Right atrium auricular region (tissue), 2 donors: ENCODE results near the gene PEX14. TPM values are rescaled to one million over a fixed set of nuclear protein-coding genes. Genes with fewer than 3 reads are reported as not detected.
A peak's percentile ranks its signal among the peaks of the same experiment; 100 is the strongest.
"Not testable (repeated sequence)": the region's sequence is repeated elsewhere in the genome, so short reads cannot be mapped to it uniquely, and the experiment has no call there.

Source experiments
- DNase-seq: peaks from one replicate; pipeline ENCODE4 v3.0.0-alpha.2; 2019; ENCODE audit warnings: low spot score
- H3K27ac ChIP-seq, 2 donors: fragments of 200-600 bp; sonication (generic); 1 replicate in 1 of 2; 2 replicates in 1 of 2; pipeline ENCODE4 v1.5.1; 2016 to 2019
- H3K27me3 ChIP-seq, 2 donors: fragments of 200-600 bp; sonication (generic); one replicate each; pipeline versions ENCODE4 v1.5.1 to v1.6.0; 2017 to 2019
- H3K36me3 ChIP-seq: fragments of 200-600 bp; sonication (generic); one replicate; pipeline ENCODE4 v1.5.1; 2016
- H3K4me1 ChIP-seq, 2 donors: fragments of 200-600 bp; sonication (generic); one replicate each; pipeline versions ENCODE4 v1.5.1 to v1.6.0; 2017 to 2019
- H3K4me3 ChIP-seq, 2 donors: fragments of 200-600 bp; sonication (generic); 1 replicate in 1 of 2; 2 replicates in 1 of 2; pipeline ENCODE4 v1.5.1; 2017 to 2019; ENCODE audit warnings: mild to moderate bottlenecking in 1 of 2, moderate library complexity in 1 of 2
- H3K9me3 ChIP-seq, 2 donors: fragments of 200-600 bp; sonication (generic); one replicate each; pipeline ENCODE4 v1.5.1; 2019
- total RNA-seq, 2 donors: library from RNA; depleted of rRNA; stranded (reverse); fragments of >200 nt; gene quantifications; one replicate each; pipeline ENCODE4 v1.1.0, GENCODE V29; 2016
- TF ChIP-seq, protein P1 (sequence below), 2 donors: fragments of 200-600 bp; sonication (generic); IDR thresholded peaks; one replicate each; pipeline ENCODE4 v1.5.1; 2019; ENCODE audit warnings: antibody characterized with exemption in 2 of 2

PEX14 gene
- total RNA-seq, 2 donors from 2014 or later, result 13.7 to 14.5 TPM

DNA sequence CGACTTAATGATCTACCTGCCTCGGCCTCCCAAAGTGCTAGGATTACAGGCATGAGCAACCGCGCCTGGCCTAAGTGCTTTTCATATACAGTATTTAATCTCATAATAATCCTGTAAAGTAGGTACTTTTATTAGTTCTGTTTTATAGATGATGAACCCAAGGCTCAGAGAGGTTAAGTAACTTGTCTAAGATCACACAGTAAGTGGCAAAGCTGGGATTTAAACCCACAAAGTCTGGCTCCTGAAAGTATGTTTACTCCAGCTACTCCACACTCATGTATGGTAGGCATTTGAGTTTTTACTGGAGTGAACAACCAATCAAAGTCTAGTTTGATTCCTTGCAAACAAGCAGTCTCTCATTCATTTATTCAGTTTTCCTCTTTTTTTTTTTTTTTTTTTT is 4.7 kb upstream of the PEX14 start:
- DNase-seq, result no peak
- Histone ChIP-seq H3K36me3 (peaks cover 41% of the 10 kb centered on the region), H3K4me3 (no peak overlapping the region), H3K27ac (no peak overlapping the region), H3K9me3 (no peaks in the 10 kb centered on the region), H3K27me3 (no peaks in the 10 kb centered on the region), H3K4me1 (peaks cover 0 to 15% of the 10 kb centered on the region in 2 donors)
- TF ChIP-seq, protein P1, sequence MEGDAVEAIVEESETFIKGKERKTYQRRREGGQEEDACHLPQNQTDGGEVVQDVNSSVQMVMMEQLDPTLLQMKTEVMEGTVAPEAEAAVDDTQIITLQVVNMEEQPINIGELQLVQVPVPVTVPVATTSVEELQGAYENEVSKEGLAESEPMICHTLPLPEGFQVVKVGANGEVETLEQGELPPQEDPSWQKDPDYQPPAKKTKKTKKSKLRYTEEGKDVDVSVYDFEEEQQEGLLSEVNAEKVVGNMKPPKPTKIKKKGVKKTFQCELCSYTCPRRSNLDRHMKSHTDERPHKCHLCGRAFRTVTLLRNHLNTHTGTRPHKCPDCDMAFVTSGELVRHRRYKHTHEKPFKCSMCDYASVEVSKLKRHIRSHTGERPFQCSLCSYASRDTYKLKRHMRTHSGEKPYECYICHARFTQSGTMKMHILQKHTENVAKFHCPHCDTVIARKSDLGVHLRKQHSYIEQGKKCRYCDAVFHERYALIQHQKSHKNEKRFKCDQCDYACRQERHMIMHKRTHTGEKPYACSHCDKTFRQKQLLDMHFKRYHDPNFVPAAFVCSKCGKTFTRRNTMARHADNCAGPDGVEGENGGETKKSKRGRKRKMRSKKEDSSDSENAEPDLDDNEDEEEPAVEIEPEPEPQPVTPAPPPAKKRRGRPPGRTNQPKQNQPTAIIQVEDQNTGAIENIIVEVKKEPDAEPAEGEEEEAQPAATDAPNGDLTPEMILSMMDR (IDR thresholded peaks at IDR 0.05), result no peak

- TF ChIP-seq, protein P1 (IDR thresholded peaks at IDR 0.05), result no peak
- H3K4me3 ChIP-seq, result peak overlapping the region; percentile 69 to 83
- H3K9me3 ChIP-seq, result no peaks in the 10 kb centered on the region
- peaks cover 26% of the 10 kb centered on the region for H3K36me3 ChIP-seq
- H3K27me3 ChIP-seq, result no peaks in the 10 kb centered on the region
- H3K27ac ChIP-seq, result peak overlapping the region; percentile 64 to 76
- no peak for DNase-seq
- H3K4me1 ChIP-seq, result peaks cover 0 to 29% of the 10 kb centered on the region in 2 donors
These were observed 3.1 kb upstream of the PEX14 start for GRCh38 chr1:10471411-10472219.

- H3K9me3 ChIP-seq, result no peaks in the 10 kb centered on the region
- TF ChIP-seq, protein P1 (IDR thresholded peaks at IDR 0.05), result no peak
- peak within 1 kb of the TSS; percentile 64 to 76 for H3K27ac ChIP-seq
- no peaks in the 10 kb centered on the region for H3K27me3 ChIP-seq
- DNase-seq, result peak; percentile 96
- H3K4me1 ChIP-seq, result peaks cover 0 to 32% of the 10 kb centered on the region in 2 donors
- H3K36me3 ChIP-seq, result peaks cover 17% of the 10 kb centered on the region
- peak within 1 kb of the TSS; percentile 69 to 83 for H3K4me3 ChIP-seq
These were observed 2.3 kb upstream of the PEX14 start, which contains the start of gene DFFA for GRCh38 chr1:10472220-10473144. Gene DFFA, minus strand, starts transcription at chr1:10472529. Its CDS starts 71 bp downstream, at chr1:10472458.

- no peak overlapping the region for H3K27ac ChIP-seq
- no peaks in the 10 kb centered on the region for H3K9me3 ChIP-seq
- peaks cover 10% of the 10 kb centered on the region for H3K36me3 ChIP-seq
- H3K4me3 ChIP-seq, result peak overlapping the region in 1 of 2 donors; percentile 83
- H3K27me3 ChIP-seq, result no peaks in the 10 kb centered on the region
- no peak for DNase-seq
- H3K4me1 ChIP-seq, result peaks cover 0 to 32% of the 10 kb centered on the region in 2 donors
- TF ChIP-seq, protein P1 (IDR thresholded peaks at IDR 0.05), result no peak
These were observed 1.5 kb upstream of the PEX14 start for GRCh38 chr1:10473145-10473765.

DNA sequence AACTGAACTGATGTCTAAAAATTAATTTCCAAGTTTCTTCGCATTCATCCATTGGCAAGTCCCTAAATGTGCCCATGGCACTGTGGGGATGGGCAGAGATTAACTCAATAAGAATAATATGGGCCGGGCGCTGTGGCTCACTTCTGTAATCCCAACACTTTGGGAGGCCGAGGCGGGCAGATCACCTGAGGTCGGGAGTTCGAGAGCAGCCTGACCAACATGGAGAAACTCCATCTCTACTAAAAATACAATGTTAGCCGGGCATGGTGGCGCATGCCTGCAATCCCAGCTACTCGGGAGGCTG is 489 bp upstream of the PEX14 start:
- H3K9me3 ChIP-seq, DNase-seq, H3K27me3 ChIP-seq, H3K36me3 ChIP-seq: not testable (repeated sequence)
- H3K4me1 ChIP-seq, result peaks cover 0 to 32% of the 10 kb centered on the region in 2 donors
- peak overlapping the region; percentile 86 to 87 for H3K4me3 ChIP-seq
- peak overlapping the region in 1 of 2 donors; percentile 91 for H3K27ac ChIP-seq
